ENCODE data around the gene PIM2. TPM values are rescaled to one million over a fixed set of nuclear protein-coding genes. Genes with fewer than 3 reads are reported as not detected.
A peak's percentile ranks its signal among the peaks of the same experiment; 100 is the strongest.

Gene PIM2
- total and polyA plus RNA-seq, 2 of the 4 experiments (the other 2 are of a cell fraction) = 7.3 to 9.4 TPM

DNA sequence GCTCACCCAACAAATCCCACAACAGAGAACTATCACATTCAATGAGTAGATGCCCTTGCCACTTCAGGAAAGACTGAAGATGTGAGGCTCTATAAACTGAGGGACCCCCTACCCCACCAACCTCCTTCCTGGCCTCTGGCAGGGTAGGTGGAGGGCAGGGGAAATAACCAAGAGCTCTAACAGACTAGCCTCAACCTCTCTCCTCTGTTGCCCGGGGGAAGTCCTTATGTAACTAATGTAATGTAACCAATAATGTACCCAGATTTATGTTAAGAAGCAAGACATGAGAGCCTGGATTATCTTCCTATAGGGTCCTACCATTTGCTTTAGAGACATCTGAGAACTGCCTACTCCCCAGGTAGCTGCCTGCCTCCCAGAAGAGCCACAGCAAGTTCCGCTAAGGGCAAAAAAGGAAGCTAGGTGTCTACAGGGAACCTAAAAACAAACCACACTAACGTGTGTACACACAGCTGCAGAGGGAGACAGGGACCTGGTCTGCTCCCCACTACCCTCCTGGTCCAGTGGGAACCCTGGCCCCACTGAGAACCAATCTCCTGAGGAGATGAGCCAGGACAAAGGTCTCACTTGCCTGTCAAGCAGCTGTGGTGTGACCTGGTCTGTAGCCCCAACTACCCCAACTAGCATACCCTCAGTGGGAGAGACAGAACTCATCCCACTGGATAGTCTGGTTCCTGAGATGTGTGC lies 20.9 kb upstream of the PIM2 start:
- TF ChIP-seq FOS (IDR thresholded peaks at IDR 0.05; ENCODE audit: low read depth, low read length) (no peak), CEBPB (IDR thresholded peaks at IDR 0.05; ENCODE audit: low read depth, low read length) (no peak), POLR2A (IDR thresholded peaks at IDR 0.05; ENCODE audit: low read depth, low read length) (no peak), RAD21 (IDR thresholded peaks at IDR 0.05; ENCODE audit: low read length) (no peak), MAZ (IDR thresholded peaks at IDR 0.05; ENCODE audit: borderline replicate concordance, low read depth, low read length) (no peak), RCOR1 (IDR thresholded peaks at IDR 0.05; ENCODE audit: insufficient replicate concordance, low read length) (no peak)
- no TSS peak for BruUV-seq (replicated peaks)
- H4K20me1 ChIP-seq (ENCODE audit: insufficient read depth, low read length) = peaks cover 50% of the 10 kb centered on the region

More for the DNA sequence above, 20.9 kb upstream of the PIM2 start:
- H3K18ac ChIP-seq (ENCODE audit: low read depth, low read length) = no peak overlapping the region
- H3K23ac ChIP-seq (ENCODE audit: low read depth, low read length) = peak overlapping the region; percentile 24; the same call in 1 of the 2 replicates
- no peak overlapping the region for H2BK15ac ChIP-seq (ENCODE audit: low read depth, low read length)
- H3K36me3 ChIP-seq (ENCODE audit: control insufficient read depth, insufficient read depth, low read length) = peaks cover 30% of the 10 kb centered on the region
- ATAC-seq (ENCODE audit: low read depth) (no peak), DNase-seq (no peak)
- H3K27me3 ChIP-seq (ENCODE audit: control insufficient read depth, insufficient read depth, low read length) = no peaks in the 10 kb centered on the region
- H2AFZ ChIP-seq (replicated peaks; ENCODE audit: low read length, poor library complexity) = no peak overlapping the region
- H3K4me3 ChIP-seq (ENCODE audit: insufficient read depth, low read depth, low read length) = no peak overlapping the region
- intact Hi-C loops (cut with micrococcal nuclease) (loop anchor here (10.0 kb wide), 1 partner anchor 295 kb away; no protein-coding TSS in a partner anchor), in situ Hi-C loops (cut with MboI; ENCODE audit: low sequenced_read_pairs) (no loop called here), dilution Hi-C loops (cut with HindIII; ENCODE audit: low sequenced_read_pairs, unreplicated experiment) (no loop called here)
- H3K4me1 ChIP-seq (ENCODE audit: control insufficient read depth, insufficient read depth, low read length) = no peaks in the 10 kb centered on the region; the same call in 1 of the 2 replicates
- no peak overlapping the region for H3K4me2 ChIP-seq (ENCODE audit: low read depth, low read length)
- H2BK120ac ChIP-seq (ENCODE audit: low read depth, low read length) = no peak overlapping the region
- H3K27ac ChIP-seq (ENCODE audit: insufficient read depth, low read length) = no peak overlapping the region
- peaks cover 4% of the 10 kb centered on the region; the same call in 1 of the 2 replicates for H3K9me1 ChIP-seq (ENCODE audit: insufficient read depth, low read length)
- 80% methylated on average over 1 of the region's 3 CpGs; no CpG with 5 or more reads in 1 of the 2 experiments for WGBS, 2 experiments (ENCODE audit: extremely low coverage in 2 of 2, insufficient read length in 1 of 2)
- H4K91ac ChIP-seq (ENCODE audit: insufficient read depth, low read depth, low read length) = no peak overlapping the region
- H2BK5ac ChIP-seq (ENCODE audit: low read depth, low read length, poor library complexity, severe bottlenecking) = no peak overlapping the region
- H3K4ac ChIP-seq (ENCODE audit: low read depth, low read length) = no peak overlapping the region
- peaks cover 0 to 51% of the 10 kb centered on the region in 2 experiments; a peak in 3 of 4 replicates for H3K79me1 ChIP-seq (ENCODE audit: low read depth in 1 of 2, low read length in 2 of 2)
- ChIA-PET POLR2A (ENCODE audit: unreplicated experiment) (no interaction called here), CTCF (no interaction called here)
- H3K9me3 ChIP-seq (ENCODE audit: control insufficient read depth, insufficient read depth, low read length) = no peaks in the 10 kb centered on the region
- no peak overlapping the region for H2BK20ac ChIP-seq (ENCODE audit: low read depth, low read length)
- no peak overlapping the region for H4K8ac ChIP-seq (ENCODE audit: low read depth in 2 of 2, low read length in 2 of 2)
- H2AK9ac ChIP-seq (replicated peaks; ENCODE audit: low read depth, low read length, poor library complexity) = no peak overlapping the region
- H2AK5ac ChIP-seq (ENCODE audit: low read depth, low read length) = no peak overlapping the region
- no peak overlapping the region for H3K56ac ChIP-seq (ENCODE audit: extremely low read depth, insufficient read depth, low read length)
- H4K5ac ChIP-seq (ENCODE audit: low read depth, low read length) = no peak overlapping the region
- H3K9ac ChIP-seq (ENCODE audit: low read depth, low read length) = no peak overlapping the region
- H3K14ac ChIP-seq (replicated peaks; ENCODE audit: low read depth, low read length) = no peak overlapping the region
